GM20431 (cell line): Measurements from ENCODE around the gene RCC2.

Experiments
- in situ Hi-C: fragments of 300-500 bp; cut with MseI, MboI; formaldehyde crosslinking; loops from one replicate; pipeline ENCODE4 v1.15.0; 2020; ENCODE audit warnings: low sequenced_read_pairs; ENCODE audit not compliant: unreplicated experiment

Gene RCC2

DNA sequence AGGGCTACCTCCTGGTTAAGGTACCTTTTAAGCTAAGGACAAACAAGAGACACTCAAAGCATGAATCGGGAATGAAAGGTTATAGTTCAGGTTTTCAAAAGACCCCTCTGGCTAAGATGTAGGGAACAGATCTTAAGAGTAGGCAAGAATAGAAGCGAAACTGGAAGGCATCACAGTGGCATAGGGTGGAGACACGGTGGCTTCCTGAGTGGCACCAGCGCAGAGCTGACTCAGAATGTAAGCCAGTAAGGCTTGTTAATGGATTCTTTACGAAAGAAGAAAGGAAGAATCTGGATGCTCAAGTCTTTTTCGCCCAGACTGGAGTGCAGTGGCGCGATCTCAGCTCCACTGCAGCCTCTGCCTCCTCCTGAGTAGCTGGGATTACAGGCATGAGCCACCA, 46.2 kb downstream of the RCC2 start:
- in situ Hi-C loops, result no loop called here

- in situ Hi-C loops, result no loop called here
These were observed 47.2 kb downstream of the RCC2 start for GRCh38 chr1:17392199-17392740.

DNA sequence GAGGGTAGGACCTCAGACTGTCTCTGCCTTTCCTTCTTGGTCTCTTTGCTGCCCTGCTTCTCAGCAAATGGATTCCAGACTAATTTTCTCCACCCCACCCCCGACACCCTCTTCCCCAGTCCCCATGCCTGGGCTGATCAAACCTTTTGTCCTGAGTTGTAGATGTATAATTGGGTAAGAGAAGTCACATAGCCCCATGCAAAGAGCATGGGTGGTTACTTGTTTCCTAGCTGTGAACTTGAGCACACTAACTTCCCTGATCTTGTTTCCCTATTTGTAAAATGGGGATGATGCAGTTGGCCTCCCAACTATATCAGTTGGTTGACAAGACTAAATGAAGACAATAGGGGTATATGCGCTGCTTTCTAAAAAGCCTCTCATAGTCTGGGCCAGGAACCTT, 58.3 kb downstream of the RCC2 start:
- in situ Hi-C loops, result no loop called here

DNA sequence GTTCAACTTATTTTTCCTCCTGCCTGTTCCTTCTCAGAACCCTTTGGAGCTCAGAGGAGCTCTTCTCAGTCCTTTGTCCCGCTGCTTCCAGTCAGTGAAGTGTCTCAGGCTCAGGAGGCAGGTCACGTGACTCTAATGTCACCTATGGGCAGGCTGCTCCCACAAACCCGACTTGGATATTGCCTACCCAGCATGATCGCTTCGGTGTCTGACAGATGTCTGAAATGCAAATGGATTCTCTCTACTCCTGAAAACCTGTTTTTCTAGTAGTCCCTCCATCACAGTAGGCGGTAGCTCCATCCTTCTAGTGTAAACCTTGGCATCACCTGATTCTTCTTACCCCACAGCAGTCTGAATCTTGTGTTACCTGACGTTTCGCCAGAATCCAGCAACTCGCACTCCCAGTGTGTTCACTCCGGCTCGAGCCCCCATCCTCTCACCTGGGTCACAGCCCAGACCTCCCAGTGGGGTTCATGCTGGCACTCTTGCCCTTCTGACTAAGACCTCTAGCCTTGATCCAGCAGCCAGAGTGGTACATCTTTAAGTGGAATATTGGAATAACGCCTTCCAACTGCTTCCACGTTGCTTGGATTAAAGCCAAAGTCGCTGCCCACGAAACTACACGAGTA, 62.0 kb downstream of the RCC2 start:
- in situ Hi-C loops, result no loop called here

- in situ Hi-C loops, result no loop called here
These were observed 63.8 kb downstream of the RCC2 start for GRCh38 chr1:17375651-17376050.

- in situ Hi-C loops, result no loop called here
These were observed 66.5 kb downstream of the RCC2 start for GRCh38 chr1:17372955-17373354.

- in situ Hi-C loops, result no loop called here
These were observed 67.6 kb downstream of the RCC2 start, which contains the start of gene PADI6 for GRCh38 chr1:17371896-17372295. TSS of gene PADI6 (plus strand) at chr1:17372196. CDS start at chr1:17372246, 50 bp downstream.

DNA sequence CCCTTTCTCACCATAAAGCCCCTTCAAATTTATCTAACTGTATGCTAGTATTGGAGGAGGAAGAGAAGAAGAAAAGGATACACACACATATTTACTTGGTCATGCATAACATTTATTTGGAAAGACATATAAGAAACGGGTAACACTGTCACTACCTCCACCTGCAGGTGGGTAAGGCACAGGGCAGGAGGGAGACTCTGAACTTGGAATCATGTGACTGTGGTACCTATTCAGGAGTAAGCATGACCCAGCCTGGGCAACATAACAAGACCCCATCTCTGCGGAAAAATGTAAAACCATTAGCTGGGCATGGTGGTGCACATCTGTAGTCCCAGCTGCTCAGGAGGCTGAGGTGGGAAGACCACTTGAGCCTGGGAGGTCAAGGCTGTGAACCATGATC, 68.9 kb downstream of the RCC2 start:
- in situ Hi-C loops, result no loop called here

DNA sequence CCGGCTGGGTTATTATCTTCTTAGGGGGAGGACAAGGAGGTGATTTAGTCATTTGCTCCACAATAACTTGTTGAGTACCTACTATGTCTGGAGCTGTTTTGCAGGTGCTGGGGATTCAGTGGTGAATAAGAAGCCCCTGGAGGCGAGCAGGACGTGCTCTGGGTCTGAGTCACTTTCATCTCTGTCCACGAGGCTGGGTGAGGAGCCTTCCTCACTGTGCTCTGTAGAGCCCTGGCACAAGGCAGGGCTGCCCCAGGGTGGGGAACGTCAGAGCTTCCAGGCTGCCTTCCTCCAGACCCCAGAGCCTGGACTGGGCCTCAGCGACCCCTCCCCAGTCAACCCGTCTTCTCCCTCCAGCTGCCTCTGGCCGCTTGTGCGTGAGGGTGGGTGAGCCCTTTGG, 70.0 kb downstream of the RCC2 start:
- in situ Hi-C loops, result no loop called here

GRCh38 chr1:17365293-17365692, 74.2 kb downstream of the RCC2 start:
- in situ Hi-C loops, result no loop called here

GRCh38 chr1:17363771-17364170, 75.7 kb downstream of the RCC2 start:
- in situ Hi-C loops, result no loop called here

DNA sequence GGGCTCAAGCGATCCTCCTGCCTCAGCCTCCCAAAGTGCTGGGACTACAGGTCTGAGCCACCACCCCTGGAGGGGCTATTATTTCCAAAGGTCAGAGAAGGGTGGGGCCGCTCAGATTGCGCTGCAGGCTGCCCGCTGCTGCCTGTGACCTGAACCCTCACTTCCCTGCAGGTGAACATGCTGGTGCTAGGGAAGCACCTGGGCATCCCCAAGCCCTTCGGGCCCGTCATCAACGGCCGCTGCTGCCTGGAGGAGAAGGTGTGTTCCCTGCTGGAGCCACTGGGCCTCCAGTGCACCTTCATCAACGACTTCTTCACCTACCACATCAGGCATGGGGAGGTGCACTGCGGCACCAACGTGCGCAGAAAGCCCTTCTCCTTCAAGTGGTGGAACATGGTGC, 76.1 kb downstream of the RCC2 start:
- in situ Hi-C loops, result no loop called here

GRCh38 chr1:17361687-17362086, 77.8 kb downstream of the RCC2 start:
- in situ Hi-C loops, result no loop called here

GRCh38 chr1:17360272-17360956, 79.1 kb downstream of the RCC2 start:
- in situ Hi-C loops, result no loop called here

GRCh38 chr1:17359808-17360207, 79.7 kb downstream of the RCC2 start:
- in situ Hi-C loops, result no loop called here

DNA sequence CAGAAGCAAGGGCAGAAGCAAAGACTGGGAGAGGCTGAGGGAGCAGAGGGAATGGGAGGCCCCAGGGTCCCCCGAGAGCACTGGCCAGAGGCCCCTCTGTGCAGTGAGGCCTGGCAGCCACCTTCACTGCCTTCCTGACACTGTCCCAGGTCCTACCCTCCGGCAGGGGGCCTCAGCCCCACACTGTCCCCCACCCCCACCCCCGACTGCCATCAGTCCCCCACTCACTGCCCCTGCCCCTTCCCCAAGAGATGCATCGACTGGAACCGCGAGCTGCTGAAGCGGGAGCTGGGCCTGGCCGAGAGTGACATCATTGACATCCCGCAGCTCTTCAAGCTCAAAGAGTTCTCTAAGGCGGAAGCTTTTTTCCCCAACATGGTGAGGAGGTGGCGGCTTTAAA, 80.4 kb downstream of the RCC2 start:
- in situ Hi-C loops, result no loop called here

DNA sequence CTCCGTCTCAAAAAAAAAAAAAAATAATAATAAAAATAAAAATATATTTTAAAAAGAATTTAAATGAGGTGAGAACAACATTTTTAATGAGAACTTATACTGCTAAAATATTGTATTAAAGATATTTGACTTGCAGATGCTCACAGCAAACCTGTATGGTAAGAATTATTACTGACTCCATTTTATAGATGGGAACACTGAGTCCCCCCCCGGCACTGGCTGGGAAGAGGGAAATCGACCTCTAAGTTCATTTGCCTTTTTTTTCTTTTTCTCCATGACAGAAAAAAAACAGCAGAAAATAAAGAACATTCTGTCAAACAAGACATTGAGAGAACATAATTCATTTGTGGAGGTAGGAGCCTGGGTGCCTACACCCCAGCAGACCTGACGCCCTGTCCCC, 80.9 kb downstream of the RCC2 start:
- in situ Hi-C loops, result no loop called here
